Measurements from ENCODE around the gene SH3BP5.

SH3BP5 gene

GRCh38 chr3:15241341-15241740 is 91.0 kb downstream of the SH3BP5 start:
- DNase-seq = peak; percentile 57 to 70

- DNase-seq = no peak
Observed at GRCh38 chr3:15229262-15229661, 103.1 kb downstream of the SH3BP5 start.

- no peak for DNase-seq
Observed at GRCh38 chr3:15228147-15228546, 104.2 kb downstream of the SH3BP5 start.

GRCh38 chr3:15223685-15224572 is 108.5 kb downstream of the SH3BP5 start:
- no peak for DNase-seq

- no peak for DNase-seq
Observed at GRCh38 chr3:15221574-15222217, 110.7 kb downstream of the SH3BP5 start.

GRCh38 chr3:15220661-15221060 is 111.7 kb downstream of the SH3BP5 start:
- no peak for DNase-seq

- no peak for DNase-seq
Observed at GRCh38 chr3:15220056-15220455, 112.3 kb downstream of the SH3BP5 start.

- no peak for DNase-seq
Observed at GRCh38 chr3:15218689-15219088, 113.7 kb downstream of the SH3BP5 start.

- no peak for DNase-seq
Observed at GRCh38 chr3:15217841-15218267, 114.5 kb downstream of the SH3BP5 start.

- DNase-seq = peak in 1 of 2 donors; percentile 12
Observed at GRCh38 chr3:15217011-15217671, 115.2 kb downstream of the SH3BP5 start.

GRCh38 chr3:15216501-15216900 is 115.9 kb downstream of the SH3BP5 start:
- DNase-seq = no peak

- no peak for DNase-seq
Observed at GRCh38 chr3:15215996-15216395, 116.4 kb downstream of the SH3BP5 start.

GRCh38 chr3:15214758-15215157 is 117.6 kb downstream of the SH3BP5 start:
- DNase-seq = no peak

- DNase-seq = no peak
Observed at GRCh38 chr3:15211937-15212336, 120.4 kb downstream of the SH3BP5 start.

GRCh38 chr3:15207836-15208504 is 124.4 kb downstream of the SH3BP5 start:
- DNase-seq = no peak

GRCh38 chr3:15206662-15207576 is 125.5 kb downstream of the SH3BP5 start:
- peak in 1 of 2 donors; percentile 33 for DNase-seq

- DNase-seq = peak; percentile 95 to 96
Observed at GRCh38 chr3:15205934-15206661, 126.3 kb downstream of the SH3BP5 start, which contains the start of gene CAPN7. TSS of gene CAPN7 (plus strand) at chr3:15206246. CDS start at chr3:15206496, 250 bp downstream.

GRCh38 chr3:15205482-15205933 is 126.9 kb downstream of the SH3BP5 start:
- no peak for DNase-seq
